Peyer's patch (tissue), 4 donors: Measurements from ENCODE around the gene SSB.

Source experiments
- CTCF ChIP-seq, 6 experiments: fragments of 450-650 bp in 4 of 6; fragments of 200-600 bp in 2 of 6; sonication (generic) in 1 of 6; IDR thresholded peaks; one replicate each; pipeline ENCODE4 v1.5.1; 2017 to 2019; ENCODE audit warnings: antibody characterized with exemption in 6 of 6, mild to moderate bottlenecking in 3 of 6, moderate library complexity in 1 of 6
- POLR2A ChIP-seq, 2 donors: fragments of 450-650 bp; IDR thresholded peaks; one replicate each; pipeline ENCODE4 v1.5.1; 2017; ENCODE audit warnings: antibody characterized with exemption in 2 of 2, mild to moderate bottlenecking in 2 of 2, moderate library complexity in 2 of 2

GRCh38 chr2:169798397-169798717, 314 bp upstream of the SSB start:
- TF ChIP-seq CTCF (IDR thresholded peaks at IDR 0.05) (no peak), POLR2A (IDR thresholded peaks at IDR 0.05) (no peak)
